Hematopoietic multipotent progenitor cell (in vitro differentiated cells): ENCODE results near the gene CCDC179. TPM values are rescaled to one million over a fixed set of nuclear protein-coding genes. Genes with fewer than 3 reads are reported as not detected.

Experiments
- DNase-seq, 3 donors: peaks; one replicate each; pipeline ENCODE4 v3.0.0-alpha.2; 2011 to 2015; ENCODE audit warnings: low read depth in 2 of 3, low spot score in 2 of 3
- total RNA-seq: library from RNA; depleted of rRNA; stranded (reverse); fragments of >200 nt; gene quantifications from one replicate; pipeline ENCODE4 v1.2.3, GENCODE V29; 2012

The CCDC179 gene
- total RNA-seq, 1 donor, result not detected

DNA sequence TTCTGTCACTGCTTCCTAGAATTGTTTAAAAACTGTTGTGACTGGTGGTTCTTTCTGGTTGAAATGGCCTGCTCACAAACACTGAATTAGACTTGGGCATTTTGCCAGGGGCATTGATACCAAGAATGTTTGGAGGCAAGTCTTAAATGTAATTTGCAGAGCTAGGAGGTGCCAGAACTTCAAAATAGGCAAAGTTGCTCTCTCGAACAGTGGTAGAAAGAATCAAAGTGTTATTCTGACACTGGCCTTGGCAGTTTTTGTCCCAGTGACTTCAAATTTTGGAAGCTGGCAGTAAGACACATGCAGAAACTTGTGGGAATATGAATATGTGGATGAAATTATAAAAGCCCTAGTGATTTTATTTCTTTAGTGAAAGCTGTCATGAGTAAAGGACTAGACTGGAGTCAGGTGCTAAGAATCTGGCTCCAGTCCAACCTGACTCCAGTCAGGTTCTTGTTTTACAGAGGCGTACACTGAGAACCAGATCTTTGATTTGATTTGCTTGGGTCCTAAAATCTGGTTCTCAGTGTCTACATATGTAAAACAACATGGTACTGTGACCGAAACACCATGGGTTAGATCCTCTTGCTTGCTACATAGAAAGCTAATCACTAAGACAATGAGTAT lies 51.6 kb downstream of the CCDC179 start:
- DNase-seq, result no peak

- peak in 1 of 3 donors; percentile 34 for DNase-seq
These were observed 52.3 kb downstream of the CCDC179 start for GRCh38 chr11:22807855-22808570.

- DNase-seq, result no peak
These were observed 52.9 kb downstream of the CCDC179 start for GRCh38 chr11:22807391-22807790.

- DNase-seq, result no peak
These were observed 57.4 kb downstream of the CCDC179 start for GRCh38 chr11:22802861-22803260.

DNA sequence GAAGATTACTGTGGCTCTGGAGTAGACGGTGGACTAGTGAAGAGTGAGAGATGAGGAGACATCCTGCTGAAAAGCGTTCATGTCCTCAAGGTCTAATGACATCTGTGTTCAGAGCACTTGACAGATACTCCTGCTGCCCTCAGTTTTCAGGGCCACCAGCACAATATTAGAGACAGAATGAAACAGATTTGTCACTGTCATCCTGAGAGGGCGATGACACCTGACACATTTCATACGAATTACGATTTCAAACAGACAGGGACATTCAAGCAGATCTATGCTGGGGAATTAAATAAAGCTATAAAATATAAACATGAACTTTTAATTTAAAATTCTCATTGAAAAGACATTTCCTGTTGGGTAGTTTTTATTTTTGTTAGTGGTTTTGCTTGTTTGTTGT lies 59.8 kb downstream of the CCDC179 start:
- DNase-seq, result no peak

DNA sequence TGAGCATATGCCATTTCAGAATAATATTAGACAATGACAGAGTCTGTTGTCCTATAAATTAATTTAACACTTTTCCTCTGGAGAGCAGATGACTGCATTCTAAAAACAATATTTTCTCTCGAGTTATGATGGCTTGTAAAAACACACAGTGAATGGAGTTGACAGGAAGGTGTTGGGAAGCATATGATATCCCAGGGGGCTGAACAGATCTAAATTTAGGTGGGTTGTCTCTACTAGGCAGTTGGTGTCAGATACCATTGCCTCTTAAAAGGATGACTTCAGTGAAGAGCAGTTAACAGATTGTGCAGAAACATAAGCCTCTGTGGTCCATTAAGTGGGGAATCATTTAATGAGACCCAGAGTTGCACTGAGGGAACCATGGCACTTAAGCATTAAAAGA lies 61.4 kb downstream of the CCDC179 start:
- DNase-seq, result no peak

- no peak for DNase-seq
These were observed 63.2 kb downstream of the CCDC179 start for GRCh38 chr11:22797047-22797446.

Other genes starting within 250 kb of the CCDC179 start
- 17.0 TPM for gene FANCF, start 234.7 kb downstream of the CCDC179 start, total RNA-seq
- gene GAS2, start 193.9 kb downstream of the CCDC179 start, total RNA-seq, result 4.8 TPM
- 4.6 TPM for gene SVIP, start 30.7 kb downstream of the CCDC179 start, total RNA-seq